Lower leg skin (tissue), 3 donors: ENCODE data around the gene ADGRL3.

ENCODE experiments used
- CTCF ChIP-seq, 3 donors: fragments of 450-650 bp; IDR thresholded peaks; one replicate each; pipeline ENCODE4 v1.5.1; 2016; ENCODE audit warnings: antibody characterized with exemption in 3 of 3, mild to moderate bottlenecking in 3 of 3, moderate library complexity in 2 of 3
- POLR2A ChIP-seq, 2 donors: fragments of 450-650 bp; IDR thresholded peaks; one replicate each; pipeline ENCODE4 v1.6.1; 2016 to 2017; ENCODE audit warnings: antibody characterized with exemption in 2 of 2, mild to moderate bottlenecking in 1 of 2, moderate library complexity in 1 of 2

GRCh38 chr4:61783050-61783449 is 582.9 kb downstream of the ADGRL3 start:
- no peak for TF ChIP-seq CTCF (IDR thresholded peaks at IDR 0.05)
- TF ChIP-seq POLR2A (IDR thresholded peaks at IDR 0.05), result no peak
